A549 treated with CORT108297 at 1 μM for 4 hours (cell line): Measurements from ENCODE around the gene EFCAB13. TPM values are rescaled to one million over a fixed set of nuclear protein-coding genes. Genes with fewer than 3 reads are reported as not detected.

ENCODE experiments used
- total RNA-seq: library from RNA; stranded (reverse); fragments of 200-300 nt; extraction: Qiagen RNA extraction; gene quantifications from 5 replicates; pipeline ENCODE4 v1.2.3, GENCODE V29; 2022

EFCAB13 gene, protein sequence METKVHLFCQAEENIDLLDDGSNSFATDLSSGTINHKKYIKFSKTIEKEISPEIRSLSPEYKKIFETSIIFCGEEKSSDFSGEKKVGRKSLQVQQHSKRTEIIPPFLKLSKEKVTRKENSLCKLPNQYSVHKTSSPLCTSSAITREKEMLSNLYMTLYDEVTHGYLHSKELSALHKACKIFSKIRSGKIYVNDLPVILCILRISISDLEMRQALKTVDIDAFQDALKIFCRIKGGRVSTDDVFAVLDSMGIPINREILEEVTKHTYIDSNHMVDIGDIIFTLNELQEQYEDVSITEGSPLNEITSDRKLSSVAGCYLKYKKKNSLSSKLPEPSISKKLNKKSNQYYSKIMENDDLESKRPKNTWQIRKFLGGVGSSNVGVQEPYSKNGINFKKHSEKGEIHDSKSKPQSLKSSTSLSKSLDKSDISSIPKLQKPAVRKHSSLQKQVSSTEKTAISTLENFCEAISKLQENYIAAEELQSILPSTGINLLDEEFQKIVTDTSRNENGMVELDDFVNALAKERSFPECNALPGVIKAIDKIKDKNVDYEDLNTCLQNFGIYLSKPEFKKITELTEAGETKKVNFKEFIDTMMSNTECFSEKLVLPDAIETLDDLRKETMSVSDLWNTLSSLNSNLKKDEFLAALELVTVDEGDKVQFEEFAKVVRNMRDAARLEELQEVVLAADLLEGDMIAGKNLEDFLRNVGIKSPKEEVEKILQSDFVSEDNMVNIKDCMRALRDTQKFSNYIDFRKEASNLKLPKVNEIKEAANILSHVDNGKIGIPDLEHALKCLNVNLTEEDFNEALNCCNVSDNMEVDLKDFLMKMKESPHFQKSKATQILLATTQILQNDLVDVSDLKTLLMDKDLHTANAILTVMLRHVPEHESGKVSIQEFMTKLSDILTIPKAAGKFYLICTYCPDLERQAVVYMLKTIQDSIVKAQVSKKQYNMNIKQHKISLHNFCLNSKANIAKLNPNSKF
- 1.8 to 2.5 TPM (median 2.1 TPM) in 5 replicates for total RNA-seq

DNA sequence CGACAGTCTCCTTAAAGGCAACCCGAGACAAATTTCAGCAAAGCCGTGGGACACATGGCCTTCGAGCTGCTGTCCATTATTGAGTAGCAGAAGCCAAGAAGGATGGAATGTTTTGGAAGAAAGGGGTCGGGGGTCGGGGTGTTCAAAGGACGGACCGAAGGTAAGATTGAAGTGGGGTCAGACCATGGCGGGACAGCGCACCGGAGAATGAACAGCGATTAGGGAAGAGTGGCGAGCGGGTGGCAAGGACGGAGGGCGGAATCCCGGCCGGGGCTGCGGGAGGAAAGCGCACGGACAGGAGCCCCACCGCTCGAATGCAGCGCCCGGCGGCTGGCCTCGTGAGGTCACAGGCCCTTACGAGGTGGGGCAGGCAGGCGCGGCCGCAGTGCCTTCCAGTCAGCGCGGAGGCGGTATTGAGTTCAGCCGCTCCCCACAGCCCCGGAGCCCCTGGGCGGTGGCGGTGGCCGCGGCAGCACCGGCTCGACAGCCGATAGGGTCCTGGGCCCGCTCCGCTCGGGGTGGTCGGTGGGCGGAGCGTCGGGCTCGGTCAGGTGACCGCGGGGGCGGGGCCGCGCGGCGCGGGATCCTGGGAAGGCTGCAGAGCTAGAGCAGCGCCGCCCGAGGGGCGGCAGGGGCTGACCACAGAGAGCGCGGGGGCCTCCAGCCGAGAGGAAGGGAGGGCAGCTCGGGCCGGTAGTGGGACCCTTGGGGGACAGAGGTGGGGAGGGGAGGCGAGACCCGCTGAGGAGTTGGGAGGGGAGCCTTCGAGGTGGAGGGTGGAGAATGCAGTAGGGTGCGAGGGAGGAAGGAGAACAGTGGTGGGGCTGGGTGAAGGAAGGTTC, at the start of gene EFCAB13:
Gene EFCAB13, plus strand, starts transcription at position 574 of the 842 bp plus-strand sequence. CDS start 4,399 bp downstream, outside the sequence.

Other genes starting within 250 kb of the EFCAB13 start
- gene CDC27, start 134.7 kb upstream of the EFCAB13 start, total RNA-seq, result 66.6 to 87.6 TPM (median 76.4 TPM) in 5 replicates
- 0.18 to 0.23 TPM in 2 of 5 replicates, not detected in the others for gene MYL4, start 114.6 kb upstream of the EFCAB13 start, total RNA-seq
- 2.7 to 6.1 TPM (median 5.2 TPM) in 5 replicates for gene ITGB3, start 70.1 kb upstream of the EFCAB13 start, total RNA-seq
- 59.6 to 77.7 TPM (median 67.7 TPM) in 5 replicates for gene NPEPPS, start 207.2 kb downstream of the EFCAB13 start, total RNA-seq